GM12872 (cell line): Measurements from ENCODE around the gene ATP8A2.

Source experiments
- TF ChIP-seq, protein P1 (sequence below): IDR thresholded peaks from 3 replicates; pipeline ENCODE4 v1.5.1; 2011; ENCODE audit warnings: low read depth, mild to moderate bottlenecking, low read length, moderate library complexity; ENCODE audit not compliant: insufficient read depth

Gene ATP8A2

GRCh38 chr13:25731037-25731436, 359.3 kb downstream of the ATP8A2 start:
- TF ChIP-seq, protein P1, sequence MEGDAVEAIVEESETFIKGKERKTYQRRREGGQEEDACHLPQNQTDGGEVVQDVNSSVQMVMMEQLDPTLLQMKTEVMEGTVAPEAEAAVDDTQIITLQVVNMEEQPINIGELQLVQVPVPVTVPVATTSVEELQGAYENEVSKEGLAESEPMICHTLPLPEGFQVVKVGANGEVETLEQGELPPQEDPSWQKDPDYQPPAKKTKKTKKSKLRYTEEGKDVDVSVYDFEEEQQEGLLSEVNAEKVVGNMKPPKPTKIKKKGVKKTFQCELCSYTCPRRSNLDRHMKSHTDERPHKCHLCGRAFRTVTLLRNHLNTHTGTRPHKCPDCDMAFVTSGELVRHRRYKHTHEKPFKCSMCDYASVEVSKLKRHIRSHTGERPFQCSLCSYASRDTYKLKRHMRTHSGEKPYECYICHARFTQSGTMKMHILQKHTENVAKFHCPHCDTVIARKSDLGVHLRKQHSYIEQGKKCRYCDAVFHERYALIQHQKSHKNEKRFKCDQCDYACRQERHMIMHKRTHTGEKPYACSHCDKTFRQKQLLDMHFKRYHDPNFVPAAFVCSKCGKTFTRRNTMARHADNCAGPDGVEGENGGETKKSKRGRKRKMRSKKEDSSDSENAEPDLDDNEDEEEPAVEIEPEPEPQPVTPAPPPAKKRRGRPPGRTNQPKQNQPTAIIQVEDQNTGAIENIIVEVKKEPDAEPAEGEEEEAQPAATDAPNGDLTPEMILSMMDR: no peak

- TF ChIP-seq, protein P1: no peak
These were observed 359.8 kb downstream of the ATP8A2 start for GRCh38 chr13:25731536-25731935.

DNA sequence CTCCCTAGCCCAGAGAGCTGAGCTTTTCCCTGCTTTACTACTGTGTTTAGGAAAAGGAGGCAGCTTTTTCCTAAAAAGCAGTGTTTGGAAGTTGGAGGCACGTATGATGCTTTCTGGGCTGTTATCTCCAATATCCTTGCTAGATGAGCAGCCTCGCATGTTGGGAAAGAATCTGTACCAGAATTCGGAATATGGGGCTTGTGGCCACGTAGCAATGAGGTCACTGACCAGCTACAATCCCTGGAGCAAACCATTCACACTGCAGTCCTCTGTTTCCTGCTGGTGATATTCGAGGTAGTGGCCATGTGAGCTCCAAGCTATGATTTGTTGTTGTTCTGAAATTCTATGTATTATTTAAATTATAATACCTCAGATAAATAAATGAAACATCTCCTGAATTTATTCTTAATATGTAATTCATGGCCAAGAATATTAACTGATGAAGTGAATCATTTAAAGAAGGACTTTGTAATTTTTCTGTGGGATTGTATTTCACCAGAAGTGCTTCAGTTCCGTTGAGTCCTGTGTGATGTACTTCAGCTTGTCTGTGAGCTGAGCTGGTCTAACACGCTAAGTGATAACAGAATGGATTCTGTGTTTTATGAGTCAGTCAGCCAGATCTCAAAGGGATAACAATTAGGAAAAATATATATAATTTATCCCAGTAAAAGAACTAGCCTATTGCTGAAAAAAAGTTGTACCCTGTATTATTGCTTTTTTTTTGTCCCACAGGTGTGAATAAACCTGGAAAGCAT, 360.5 kb downstream of the ATP8A2 start:
- TF ChIP-seq, protein P1: no peak

- TF ChIP-seq, protein P1: no peak
These were observed 361.3 kb downstream of the ATP8A2 start for GRCh38 chr13:25733001-25733491.

GRCh38 chr13:25733696-25734435, 362.1 kb downstream of the ATP8A2 start:
- TF ChIP-seq, protein P1: no peak

DNA sequence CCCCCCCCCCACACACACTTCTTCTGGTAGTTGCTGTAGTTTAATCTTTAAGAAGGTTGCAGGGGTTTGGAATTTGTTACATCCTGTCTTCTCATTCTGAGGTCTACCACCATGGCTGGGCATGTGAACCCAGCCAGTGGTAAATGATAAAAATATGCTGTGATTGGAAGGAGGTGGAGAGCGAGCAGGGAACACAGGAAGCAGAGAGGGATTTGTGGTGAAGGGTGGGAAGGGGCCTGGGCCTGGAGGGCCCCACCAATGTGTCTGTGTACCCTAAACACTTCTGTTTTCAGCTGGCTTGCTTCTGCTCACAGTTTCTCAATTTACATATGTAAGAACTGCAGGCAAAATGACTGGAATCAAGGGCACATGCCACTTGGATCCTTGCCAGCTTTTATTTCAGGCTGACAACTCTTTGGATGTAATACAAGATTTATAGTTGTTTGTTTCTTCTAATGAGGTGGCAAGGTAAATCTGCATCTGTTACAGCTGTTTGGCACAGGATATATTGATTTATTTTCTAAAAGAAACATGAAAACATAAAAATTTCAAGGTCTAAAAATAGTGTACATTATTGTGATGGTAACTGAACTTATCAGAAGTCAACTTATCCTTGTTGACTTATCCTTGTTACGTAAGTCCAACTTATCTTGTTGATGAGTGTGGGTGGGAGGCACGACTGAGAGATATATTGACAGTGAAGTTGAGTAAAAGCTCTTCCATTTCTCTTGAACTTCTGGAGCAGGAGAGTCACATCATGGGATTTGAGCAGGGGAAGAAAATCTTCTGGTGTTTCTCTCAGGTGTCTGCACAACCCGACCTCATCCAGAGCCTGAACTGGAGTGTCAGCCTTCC, 366.8 kb downstream of the ATP8A2 start:
- TF ChIP-seq, protein P1: no peak

GRCh38 chr13:25739376-25739775, 367.6 kb downstream of the ATP8A2 start:
- TF ChIP-seq, protein P1: no peak
